ENCODE data around the gene PAX2. TPM values are rescaled to one million over a fixed set of nuclear protein-coding genes. Genes with fewer than 3 reads are reported as not detected.

Gene PAX2
- total RNA-seq, 1 experiment from 2014 or later: not detected

GRCh38 chr10:100838986-100839385 lies 93.6 kb downstream of the PAX2 start:
- no peaks in the 10 kb centered on the region for H3K36me3 ChIP-seq
- H3K27me3 ChIP-seq (replicated peaks): peaks cover 50% of the 10 kb centered on the region
- no peaks in the 10 kb centered on the region for H3K9me3 ChIP-seq (replicated peaks)
- no peak overlapping the region for H3K4me3 ChIP-seq
- DNase-seq (ENCODE audit: low read depth in 1 of 2, low spot score in 2 of 2): no peak
- H3K4me1 ChIP-seq (replicated peaks): no peaks in the 10 kb centered on the region
- H3K27ac ChIP-seq: no peak overlapping the region

- H3K4me3 ChIP-seq: no peak overlapping the region
- H3K36me3 ChIP-seq: no peaks in the 10 kb centered on the region
- H3K27me3 ChIP-seq (replicated peaks): peaks cover 46% of the 10 kb centered on the region
- H3K27ac ChIP-seq: no peak overlapping the region
- DNase-seq (ENCODE audit: low read depth in 1 of 2, low spot score in 2 of 2): no peak
- H3K4me1 ChIP-seq (replicated peaks): no peaks in the 10 kb centered on the region
- H3K9me3 ChIP-seq (replicated peaks): no peaks in the 10 kb centered on the region
Observed at GRCh38 chr10:100841528-100841927, 96.1 kb downstream of the PAX2 start.

GRCh38 chr10:100847440-100847839 lies 102.1 kb downstream of the PAX2 start:
- Histone ChIP-seq H3K4me1 (replicated peaks) (no peaks in the 10 kb centered on the region), H3K9me3 (replicated peaks) (no peaks in the 10 kb centered on the region), H3K27me3 (replicated peaks) (peaks cover 52% of the 10 kb centered on the region), H3K36me3 (no peaks in the 10 kb centered on the region), H3K27ac (no peak overlapping the region), H3K4me3 (no peak overlapping the region)
- no peak for DNase-seq (ENCODE audit: low read depth in 1 of 2, low spot score in 2 of 2)

- Histone ChIP-seq H3K4me3 (no peak overlapping the region), H3K9me3 (replicated peaks) (no peaks in the 10 kb centered on the region), H3K27ac (no peak overlapping the region), H3K36me3 (no peaks in the 10 kb centered on the region), H3K27me3 (replicated peaks) (peaks cover 55% of the 10 kb centered on the region), H3K4me1 (replicated peaks) (no peaks in the 10 kb centered on the region)
- no peak for DNase-seq (ENCODE audit: low read depth in 1 of 2, low spot score in 2 of 2)
Observed at GRCh38 chr10:100848770-100849169, 103.4 kb downstream of the PAX2 start.

GRCh38 chr10:100858261-100858660 lies 112.9 kb downstream of the PAX2 start:
- Histone ChIP-seq H3K9me3 (replicated peaks) (0 out of 2 replicates have a peak, but pooled peaks cover 3% of the 10 kb centered on the region), H3K36me3 (no peaks in the 10 kb centered on the region), H3K27me3 (replicated peaks) (peaks cover 68% of the 10 kb centered on the region), H3K4me3 (no peak overlapping the region), H3K27ac (no peak overlapping the region), H3K4me1 (replicated peaks) (no peaks in the 10 kb centered on the region)
- DNase-seq (ENCODE audit: low read depth in 1 of 2, low spot score in 2 of 2): no peak

GRCh38 chr10:100858747-100859483 lies 113.5 kb downstream of the PAX2 start:
- H3K9me3 ChIP-seq (replicated peaks): 0 out of 2 replicates have a peak, but pooled peaks cover 3% of the 10 kb centered on the region
- no peaks in the 10 kb centered on the region for H3K36me3 ChIP-seq
- no peak for DNase-seq (ENCODE audit: low read depth in 1 of 2, low spot score in 2 of 2)
- H3K4me1 ChIP-seq (replicated peaks): no peaks in the 10 kb centered on the region
- H3K27me3 ChIP-seq (replicated peaks): peaks cover 69% of the 10 kb centered on the region
- H3K4me3 ChIP-seq: no peak overlapping the region
- H3K27ac ChIP-seq: no peak overlapping the region

GRCh38 chr10:100859484-100859763 lies 114.0 kb downstream of the PAX2 start:
- 0 out of 2 replicates have a peak, but pooled peaks cover 3% of the 10 kb centered on the region for H3K9me3 ChIP-seq (replicated peaks)
- no peak overlapping the region for H3K4me3 ChIP-seq
- DNase-seq (ENCODE audit: low read depth in 1 of 2, low spot score in 2 of 2): no peak
- no peaks in the 10 kb centered on the region for H3K4me1 ChIP-seq (replicated peaks)
- peaks cover 72% of the 10 kb centered on the region for H3K27me3 ChIP-seq (replicated peaks)
- H3K36me3 ChIP-seq: no peaks in the 10 kb centered on the region
- no peak overlapping the region for H3K27ac ChIP-seq

GRCh38 chr10:100863433-100863832 lies 118.1 kb downstream of the PAX2 start:
- Histone ChIP-seq H3K27me3 (replicated peaks) (peaks cover 63% of the 10 kb centered on the region), H3K4me3 (no peak overlapping the region), H3K27ac (no peak overlapping the region), H3K4me1 (replicated peaks) (no peaks in the 10 kb centered on the region), H3K9me3 (replicated peaks) (no peaks in the 10 kb centered on the region), H3K36me3 (no peaks in the 10 kb centered on the region)
- DNase-seq (ENCODE audit: low read depth in 1 of 2, low spot score in 2 of 2): no peak

- Histone ChIP-seq H3K27ac (no peak overlapping the region), H3K4me1 (replicated peaks) (no peaks in the 10 kb centered on the region), H3K27me3 (replicated peaks) (peaks cover 55% of the 10 kb centered on the region), H3K9me3 (replicated peaks) (no peaks in the 10 kb centered on the region), H3K36me3 (no peaks in the 10 kb centered on the region), H3K4me3 (no peak overlapping the region)
- DNase-seq (ENCODE audit: low read depth in 1 of 2, low spot score in 2 of 2): no peak
Observed at GRCh38 chr10:100864036-100864885, 118.9 kb downstream of the PAX2 start.

GRCh38 chr10:100864978-100865377 lies 119.6 kb downstream of the PAX2 start:
- no peaks in the 10 kb centered on the region for H3K36me3 ChIP-seq
- H3K27me3 ChIP-seq (replicated peaks): peaks cover 48% of the 10 kb centered on the region
- no peak overlapping the region for H3K4me3 ChIP-seq
- H3K4me1 ChIP-seq (replicated peaks): no peaks in the 10 kb centered on the region
- no peak for DNase-seq (ENCODE audit: low read depth in 1 of 2, low spot score in 2 of 2)
- H3K27ac ChIP-seq: no peak overlapping the region
- no peaks in the 10 kb centered on the region for H3K9me3 ChIP-seq (replicated peaks)

GRCh38 chr10:100866010-100866409 lies 120.6 kb downstream of the PAX2 start:
- H3K27me3 ChIP-seq (replicated peaks): peaks cover 45% of the 10 kb centered on the region
- no peak overlapping the region for H3K27ac ChIP-seq
- H3K9me3 ChIP-seq (replicated peaks): no peaks in the 10 kb centered on the region
- H3K4me3 ChIP-seq: no peak overlapping the region
- H3K36me3 ChIP-seq: no peaks in the 10 kb centered on the region
- DNase-seq (ENCODE audit: low read depth in 1 of 2, low spot score in 2 of 2): no peak
- H3K4me1 ChIP-seq (replicated peaks): no peaks in the 10 kb centered on the region

- Histone ChIP-seq H3K4me1 (replicated peaks) (no peaks in the 10 kb centered on the region), H3K27me3 (replicated peaks) (peaks cover 41% of the 10 kb centered on the region), H3K9me3 (replicated peaks) (no peaks in the 10 kb centered on the region), H3K36me3 (no peaks in the 10 kb centered on the region), H3K27ac (no peak overlapping the region), H3K4me3 (no peak overlapping the region)
- no peak for DNase-seq (ENCODE audit: low read depth in 1 of 2, low spot score in 2 of 2)
Observed at GRCh38 chr10:100866575-100867098, 121.3 kb downstream of the PAX2 start.

GRCh38 chr10:100867261-100867963 lies 122.0 kb downstream of the PAX2 start:
- Histone ChIP-seq H3K27ac (no peak overlapping the region), H3K36me3 (no peaks in the 10 kb centered on the region), H3K4me3 (no peak overlapping the region), H3K4me1 (replicated peaks) (peaks cover 6% of the 10 kb centered on the region), H3K9me3 (replicated peaks) (no peaks in the 10 kb centered on the region), H3K27me3 (replicated peaks) (peaks cover 36% of the 10 kb centered on the region)
- DNase-seq (ENCODE audit: low read depth in 1 of 2, low spot score in 2 of 2): no peak

GRCh38 chr10:100868382-100868781 lies 123.0 kb downstream of the PAX2 start:
- Histone ChIP-seq H3K27me3 (replicated peaks) (peaks cover 28% of the 10 kb centered on the region), H3K27ac (no peak overlapping the region)

More at GRCh38 chr10:100868382-100868781, 123.0 kb downstream of the PAX2 start:
- no peak overlapping the region for H3K4me3 ChIP-seq
- no peaks in the 10 kb centered on the region for H3K9me3 ChIP-seq (replicated peaks)
- no peak for DNase-seq (ENCODE audit: low read depth in 1 of 2, low spot score in 2 of 2)
- no peaks in the 10 kb centered on the region for H3K36me3 ChIP-seq
- H3K4me1 ChIP-seq (replicated peaks): peaks cover 12% of the 10 kb centered on the region
